ENCODE measurements around the gene BCCIP. TPM values are rescaled to one million over a fixed set of nuclear protein-coding genes. Genes with fewer than 3 reads are reported as not detected.

The BCCIP gene
- total RNA-seq: 32.7 and 40.0 TPM in 2 replicates

- Histone ChIP-seq H3K36me3 (ENCODE audit: control insufficient read depth, insufficient read depth, low read length) (peaks cover 1% of the 10 kb centered on the region), H3K27me3 (ENCODE audit: control insufficient read depth, insufficient read depth, low read length) (no peaks in the 10 kb centered on the region), H3K4me3 (ENCODE audit: low read depth, low read length) (peak within 1 kb of the TSS; percentile 77)
- DNase-seq (ENCODE audit: low read depth): peak; percentile 37
- TF ChIP-seq CTCF (IDR thresholded peaks at IDR 0.05; ENCODE audit: insufficient read depth, low read length, poor library complexity, severe bottlenecking): no peak
These were observed at the start of gene BCCIP, which contains the start of gene UROS for GRCh38 chr10:125822878-125823662. Gene BCCIP (plus strand): TSS chr10:125823546. CDS start chr10:125823558, 12 bp downstream. Gene UROS (minus strand): TSS chr10:125823258. CDS start chr10:125816499, 6,759 bp downstream.

GRCh38 chr10:125773687-125774543 lies 49.4 kb upstream of the BCCIP start:
- peaks cover 26% of the 10 kb centered on the region for H3K27me3 ChIP-seq (ENCODE audit: control insufficient read depth, insufficient read depth, low read length)
- TF ChIP-seq CTCF (IDR thresholded peaks at IDR 0.05; ENCODE audit: insufficient read depth, low read length, poor library complexity, severe bottlenecking): no peak
- DNase-seq (ENCODE audit: low read depth): no peak

GRCh38 chr10:125774581-125775191 lies 48.7 kb upstream of the BCCIP start:
- no peak for TF ChIP-seq CTCF (IDR thresholded peaks at IDR 0.05; ENCODE audit: insufficient read depth, low read length, poor library complexity, severe bottlenecking)
- H3K4me3 ChIP-seq (ENCODE audit: low read depth, low read length): no peak overlapping the region
- no peak for DNase-seq (ENCODE audit: low read depth)
- peaks cover 26% of the 10 kb centered on the region for H3K27me3 ChIP-seq (ENCODE audit: control insufficient read depth, insufficient read depth, low read length)
- no peaks in the 10 kb centered on the region for H3K36me3 ChIP-seq (ENCODE audit: control insufficient read depth, insufficient read depth, low read length)

More at GRCh38 chr10:125773687-125774543, 49.4 kb upstream of the BCCIP start:
- no peak overlapping the region for H3K4me3 ChIP-seq (ENCODE audit: low read depth, low read length)
- no peaks in the 10 kb centered on the region for H3K36me3 ChIP-seq (ENCODE audit: control insufficient read depth, insufficient read depth, low read length)

GRCh38 chr10:125775491-125776106 lies 47.7 kb upstream of the BCCIP start, which contains the start of gene MMP21:
Gene MMP21 (minus strand): TSS chr10:125775821. CDS start chr10:125775821, 0 bp downstream.
- peaks cover 26% of the 10 kb centered on the region for H3K27me3 ChIP-seq (ENCODE audit: control insufficient read depth, insufficient read depth, low read length)
- TF ChIP-seq CTCF (IDR thresholded peaks at IDR 0.05; ENCODE audit: insufficient read depth, low read length, poor library complexity, severe bottlenecking): no peak
- H3K4me3 ChIP-seq (ENCODE audit: low read depth, low read length): no peak within 1 kb of the TSS
- DNase-seq (ENCODE audit: low read depth): no peak
- H3K36me3 ChIP-seq (ENCODE audit: control insufficient read depth, insufficient read depth, low read length): no peaks in the 10 kb centered on the region

- TF ChIP-seq CTCF (IDR thresholded peaks at IDR 0.05; ENCODE audit: insufficient read depth, low read length, poor library complexity, severe bottlenecking): no peak
- Histone ChIP-seq H3K36me3 (ENCODE audit: control insufficient read depth, insufficient read depth, low read length) (no peaks in the 10 kb centered on the region), H3K4me3 (ENCODE audit: low read depth, low read length) (no peak overlapping the region), H3K27me3 (ENCODE audit: control insufficient read depth, insufficient read depth, low read length) (peaks cover 26% of the 10 kb centered on the region)
- no peak for DNase-seq (ENCODE audit: low read depth)
These were observed 45.5 kb upstream of the BCCIP start for GRCh38 chr10:125777806-125778205.

Data from kidney epithelial cell (primary cell).